Inferior parietal cortex (tissue), 1 donor: ENCODE results near the gene KCNN3.
"Not testable (repeated sequence)": the region's sequence is repeated elsewhere in the genome, so short reads cannot be mapped to it uniquely, and the experiment has no call there.

ENCODE experiments used
- DNase-seq: peaks from one replicate; pipeline ENCODE4 v3.0.0-alpha.2; 2016; ENCODE audit errors: extremely low spot score

The KCNN3 gene

GRCh38 chr1:154703170-154703569, 166.9 kb downstream of the KCNN3 start:
- DNase-seq, result no peak

DNA sequence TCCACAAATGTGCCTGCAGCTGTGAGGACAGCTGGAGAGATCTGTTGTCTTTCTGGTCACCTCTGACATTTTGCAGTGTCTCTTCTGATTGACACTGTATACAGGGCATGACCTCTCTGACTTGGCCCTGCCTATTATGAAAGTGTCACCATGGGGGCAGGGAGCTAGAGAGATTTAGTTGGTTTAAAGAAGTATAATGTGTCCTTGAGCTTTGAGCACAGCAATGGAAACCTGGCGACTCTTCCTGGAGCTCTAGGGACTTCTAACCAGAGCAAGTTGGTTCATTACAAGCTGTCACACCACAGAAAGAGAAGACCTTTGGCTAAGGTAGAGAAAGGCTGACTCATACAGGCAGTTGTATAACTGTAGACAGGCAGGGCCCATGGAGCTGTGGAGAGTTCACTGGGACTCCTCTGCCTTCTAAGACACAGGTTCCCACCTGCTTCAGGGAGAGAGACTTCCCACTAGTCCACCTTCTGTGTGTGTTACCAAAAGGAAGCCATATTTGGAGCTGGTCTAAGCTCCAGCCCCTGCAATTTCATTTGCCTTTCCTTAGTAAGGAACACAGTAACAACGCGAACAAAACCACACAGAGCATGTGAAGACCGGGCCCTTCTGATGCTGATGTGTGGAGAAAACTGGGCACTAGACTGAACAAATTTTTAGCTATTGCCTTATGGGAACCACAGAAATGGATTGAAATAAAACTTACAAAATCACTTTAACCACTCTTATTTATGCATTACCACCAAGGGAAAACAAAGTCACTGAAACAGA, 171.6 kb downstream of the KCNN3 start:
- no peak for DNase-seq

- DNase-seq, result no peak
These were observed 172.4 kb downstream of the KCNN3 start for GRCh38 chr1:154697710-154698109.

- DNase-seq, result no peak
These were observed 173.6 kb downstream of the KCNN3 start for GRCh38 chr1:154696456-154696855.

- no peak for DNase-seq
These were observed 174.1 kb downstream of the KCNN3 start for GRCh38 chr1:154695985-154696384.

DNA sequence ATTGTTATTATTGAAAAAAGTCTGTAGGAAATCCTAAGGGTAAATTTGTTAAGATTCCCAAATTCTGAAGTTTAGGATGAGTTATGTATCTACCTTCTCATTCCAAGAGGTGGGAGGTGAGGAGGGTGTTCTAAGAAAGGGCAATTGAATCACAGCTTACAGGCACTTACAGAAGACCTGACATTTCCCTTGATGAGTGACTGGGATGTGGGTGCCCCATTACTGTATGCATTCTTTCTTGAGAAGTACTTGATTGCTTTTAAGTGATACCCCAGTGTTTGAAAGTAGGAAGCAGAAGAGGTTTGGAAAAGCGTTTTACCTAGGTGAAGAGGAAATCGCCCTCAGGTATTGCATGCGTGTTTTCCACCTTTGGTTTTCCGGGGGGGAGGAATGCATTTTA, 175.1 kb downstream of the KCNN3 start:
- no peak for DNase-seq

GRCh38 chr1:154689083-154689482, 181.0 kb downstream of the KCNN3 start:
- no peak for DNase-seq

- no peak for DNase-seq
These were observed 183.6 kb downstream of the KCNN3 start for GRCh38 chr1:154686507-154686906.

DNA sequence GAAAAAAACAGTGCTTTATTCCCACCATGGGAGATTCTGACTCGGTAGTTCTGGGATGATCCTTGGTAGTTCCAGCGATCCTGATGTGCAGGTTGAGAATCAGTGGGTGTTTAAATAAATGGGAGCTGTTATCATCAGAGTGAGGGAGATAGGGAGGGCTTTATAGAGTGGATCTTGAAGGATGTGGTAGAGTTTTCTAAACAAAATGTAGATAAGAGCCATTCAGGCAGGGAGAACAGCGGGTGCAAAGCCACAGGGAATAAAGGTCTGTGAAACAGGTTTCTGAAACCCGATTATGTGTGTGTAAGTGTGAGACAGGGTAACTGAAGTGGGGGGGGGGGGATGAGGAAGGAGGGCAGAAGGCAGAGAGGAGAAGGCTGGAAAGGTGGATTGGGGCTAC, 186.3 kb downstream of the KCNN3 start:
- no peak for DNase-seq

- no peak for DNase-seq
These were observed 187.8 kb downstream of the KCNN3 start for GRCh38 chr1:154682254-154682653.

- not testable (repeated sequence) for DNase-seq
These were observed 192.2 kb downstream of the KCNN3 start for GRCh38 chr1:154677844-154678243.

DNA sequence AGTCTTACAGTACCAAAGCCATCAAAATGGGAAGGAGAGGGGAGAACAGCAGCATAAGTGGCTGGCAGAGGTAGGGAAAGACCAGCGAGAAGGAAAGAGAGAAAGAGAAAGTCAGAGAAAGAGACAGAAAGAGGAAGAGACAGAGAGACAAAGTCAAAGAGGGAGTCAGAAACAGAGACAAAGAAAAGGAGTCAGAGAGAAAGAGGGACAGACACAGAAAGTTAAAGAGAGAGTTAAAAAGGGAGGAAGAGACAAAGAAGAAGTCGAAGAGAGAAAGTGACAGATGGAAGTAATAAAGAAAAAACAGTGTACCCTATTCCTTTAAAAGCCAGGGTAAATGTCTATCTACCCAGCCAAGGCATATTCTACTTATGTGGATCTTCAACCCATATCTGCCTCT, 193.2 kb downstream of the KCNN3 start:
- not testable (repeated sequence) for DNase-seq

DNA sequence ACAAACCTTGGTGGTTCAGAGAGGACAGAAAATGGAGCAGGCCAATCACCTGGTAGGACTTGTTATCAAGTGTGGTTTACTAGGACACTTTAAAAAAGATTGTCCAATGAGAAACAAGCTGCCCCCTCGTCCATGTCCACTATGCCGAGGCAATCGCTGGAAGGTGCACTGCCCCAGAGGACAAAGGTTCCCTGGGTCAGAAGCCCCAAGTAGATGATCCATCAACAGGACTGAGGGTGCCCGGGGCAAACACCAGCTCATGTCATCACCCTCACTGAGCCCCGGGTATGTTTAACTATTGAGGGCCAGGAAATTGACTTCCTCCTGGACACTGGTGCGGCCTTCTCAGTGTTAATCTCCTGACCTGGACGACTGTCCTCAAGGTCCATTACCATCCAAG, 195.6 kb downstream of the KCNN3 start:
- not testable (repeated sequence) for DNase-seq

DNA sequence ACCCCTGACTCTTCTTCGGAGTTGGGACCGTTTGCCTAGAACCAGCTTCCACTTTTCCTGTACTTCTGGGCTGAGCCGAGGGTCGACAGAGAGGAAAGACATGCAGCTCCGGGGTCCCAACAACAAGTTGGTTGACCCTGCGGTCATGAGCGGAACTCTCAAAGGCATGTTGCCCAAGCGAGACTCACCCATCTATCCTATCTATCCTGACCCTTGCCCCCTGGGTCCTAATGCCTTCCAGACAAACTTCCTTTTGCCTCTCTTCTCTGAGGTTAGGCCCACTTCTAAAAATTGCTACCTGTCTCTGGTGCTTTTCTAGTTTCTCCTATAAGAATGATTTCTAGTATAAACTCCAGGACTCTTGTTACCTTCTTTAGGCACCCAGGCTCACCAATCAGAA, 197.8 kb downstream of the KCNN3 start:
- not testable (repeated sequence) for DNase-seq

DNA sequence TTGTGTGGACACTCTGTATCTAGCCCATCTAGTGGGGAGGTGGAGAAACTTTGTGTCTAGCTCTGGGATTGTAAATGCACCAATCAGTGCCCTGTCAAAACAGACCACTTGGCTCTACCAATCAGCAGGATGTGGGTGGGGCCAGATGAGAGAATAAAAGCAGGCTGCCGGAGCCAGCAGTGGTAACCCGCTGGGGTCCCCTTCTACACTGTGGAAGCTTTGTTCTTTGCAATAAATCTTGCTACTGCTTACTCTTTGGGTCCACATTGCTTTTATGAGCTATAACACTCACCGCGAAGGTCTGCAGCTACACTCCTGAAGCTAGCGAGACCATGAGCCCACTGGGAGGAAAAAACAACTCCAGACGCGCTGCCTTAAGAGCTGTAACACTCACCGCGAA, 198.7 kb downstream of the KCNN3 start:
- DNase-seq, result not testable (repeated sequence)

GRCh38 chr1:154670310-154671270, 199.5 kb downstream of the KCNN3 start:
- DNase-seq, result not testable (repeated sequence)

GRCh38 chr1:154669464-154670282, 200.4 kb downstream of the KCNN3 start:
- DNase-seq, result peak; percentile 81

- DNase-seq, result no peak
These were observed 203.9 kb downstream of the KCNN3 start for GRCh38 chr1:154666051-154666790.

GRCh38 chr1:154664331-154665002, 205.6 kb downstream of the KCNN3 start:
- no peak for DNase-seq

DNA sequence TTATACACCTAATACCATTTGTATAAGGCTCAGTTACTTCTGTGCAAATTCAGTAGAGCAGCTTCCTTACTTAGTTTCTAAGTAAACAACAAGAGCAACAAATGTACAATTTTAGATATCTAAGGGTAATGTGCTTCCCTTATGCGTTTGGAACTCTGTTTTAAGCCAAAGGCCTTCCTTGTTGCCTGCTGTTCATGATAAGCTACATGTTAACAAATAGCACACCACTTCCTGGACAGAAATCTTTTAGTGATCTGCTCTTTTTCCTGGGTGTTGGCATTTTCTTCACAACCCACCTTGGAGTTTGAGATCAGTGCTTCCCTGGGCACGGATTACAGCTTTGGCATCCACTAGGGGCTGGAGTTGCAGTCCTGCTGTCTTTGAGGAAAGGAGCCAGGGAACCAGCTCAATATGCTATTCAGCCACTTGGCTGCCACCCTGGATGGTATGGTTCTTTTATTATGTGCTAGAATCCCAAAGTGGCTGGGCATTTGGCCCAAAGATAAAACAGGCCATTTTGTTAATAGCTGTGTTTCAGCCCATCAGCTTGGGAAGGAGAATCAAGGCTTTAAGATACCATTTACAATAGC, 206.5 kb downstream of the KCNN3 start:
- no peak for DNase-seq
